A549 (cell line): ENCODE results near the gene HELLS.

ENCODE experiments used
- GATA3 ChIP-seq: IDR thresholded peaks from 2 replicates; pipeline ENCODE4 v1.6.1; 2012; ENCODE audit warnings: borderline replicate concordance
- POLR2A ChIP-seq: IDR thresholded peaks from 2 replicates; pipeline ENCODE4 v1.6.1; 2012; ENCODE audit warnings: mild to moderate bottlenecking, low read length

- TF ChIP-seq GATA3 (no peak), POLR2A (no peak)
These were observed 45.5 kb upstream of the HELLS start for GRCh38 chr10:94500063-94500462.
